K562 (cell line): ENCODE results near the gene AGPAT1. TPM values are rescaled to one million over a fixed set of nuclear protein-coding genes. Genes with fewer than 3 reads are reported as not detected.

ENCODE experiments used
- ATF7 ChIP-seq: fragments of 450-650 bp; IDR thresholded peaks from 2 replicates; pipeline ENCODE4 v1.7.1; 2014; ENCODE audit warnings: mild to moderate bottlenecking, moderate library complexity
- COPS2 ChIP-seq: fragments of 450-650 bp; conservative IDR thresholded peaks from 2 replicates; pipeline ENCODE4 v1.6.1; 2016; ENCODE audit warnings: mild to moderate bottlenecking, moderate library complexity
- HDGF ChIP-seq: fragments of 450-650 bp; IDR thresholded peaks from 2 replicates; pipeline ENCODE4 v1.6.1; 2016
- HIVEP1 ChIP-seq: fragments of 250-450 bp; sonication (Bioruptor Pico); IDR thresholded peaks from 2 replicates; pipeline ENCODE4 v1.4.0; 2020; ENCODE audit warnings: mild to moderate bottlenecking
- HNRNPH1 ChIP-seq: fragments of 200-400 bp; formaldehyde crosslinking; optimal IDR thresholded peaks from 2 replicates; pipeline ENCODE3; 2017; ENCODE audit warnings: low read depth, mild to moderate bottlenecking, low read length, moderate library complexity
- KAT2B ChIP-seq: IDR thresholded peaks from one replicate; pipeline ENCODE4 v1.6.1; 2012; ENCODE audit warnings: low read depth, mild to moderate bottlenecking, control low read depth, inconsistent platforms, low read length, moderate library complexity
- LARP7 ChIP-seq: fragments of 450-650 bp; IDR thresholded peaks from 2 replicates; pipeline ENCODE4 v1.6.1; 2016
- MAFF ChIP-seq: IDR thresholded peaks from 2 replicates; pipeline ENCODE4 v1.6.1; 2012; ENCODE audit warnings: low read length, improper control_type of control experiment
- NBN ChIP-seq: fragments of 450-650 bp; IDR thresholded peaks from 2 replicates; pipeline ENCODE4 v1.6.1; 2016; ENCODE audit warnings: low read depth, mild to moderate bottlenecking
- NCOR1 ChIP-seq: fragments of 450-650 bp; IDR thresholded peaks from 2 replicates; pipeline ENCODE4 v1.6.1; 2016; ENCODE audit warnings: mild to moderate bottlenecking, moderate library complexity
- NR0B1 ChIP-seq: fragments of 450-650 bp; IDR thresholded peaks from one replicate; pipeline ENCODE4 v1.6.1; 2018; ENCODE audit warnings: mild to moderate bottlenecking, moderate library complexity; ENCODE audit not compliant: partially characterized antibody
- PHB ChIP-seq: fragments of 250-450 bp; sonication (Bioruptor Pico); IDR thresholded peaks from 2 replicates; pipeline ENCODE4 v1.5.0; 2021
- PHF8 ChIP-seq: fragments of 200-600 bp; sonication (generic); IDR thresholded peaks from 2 replicates; pipeline ENCODE4 v1.6.1; 2012; ENCODE audit warnings: mixed run types, mild to moderate bottlenecking, inconsistent platforms, low read length, moderate library complexity, borderline replicate concordance
- TRIM24 ChIP-seq, 2 experiments: fragments of 450-650 bp; IDR thresholded peaks; 2 replicates each; pipeline ENCODE4 v1.6.1; 2016
- ZNF592 ChIP-seq: fragments of 450-650 bp; IDR thresholded peaks from 2 replicates; pipeline ENCODE4 v1.6.1; 2017; ENCODE audit warnings: antibody characterized with exemption, mild to moderate bottlenecking
- ZNF764 ChIP-seq: fragments of 250-450 bp; sonication (Bioruptor Pico); IDR thresholded peaks from 2 replicates; pipeline ENCODE4 v1.4.0; 2020; ENCODE audit warnings: low read depth, mild to moderate bottlenecking, moderate library complexity
- polyA plus RNA-seq, 8 experiments: library from polyadenylated mRNA; depleted of rRNA in 4 of 8; stranded (reverse) in 5 of 8; unstranded in 3 of 8; fragments of >200 nt; fragmentation: Nextera tagmentation in 2 of 8; fragmentation: Illumina TruSeq in 1 of 8; extraction: Ambion mirVana in 2 of 8; extraction: Trizol in 1 of 8; gene quantifications; 2 replicates each; pipeline versions ENCODE4 v1.2.1 to v1.2.3, GENCODE V29; 2011 to 2014; ENCODE audit warnings: inconsistent platforms in 1 of 8, missing spikeins in 1 of 8
- total RNA-seq, 7 experiments: library from RNA; depleted of rRNA in 6 of 7; stranded (reverse); fragments of >200 nt in 6 of 7; fragmentation: Illumina TruSeq in 2 of 7; extraction: Trizol in 2 of 7; gene quantifications; 2 replicates each; pipeline versions ENCODE4 v1.2.1 to v1.2.3, GENCODE V29; 2011 to 2021; ENCODE audit warnings: low replicate concordance in 1 of 7
- TF ChIP-seq, protein P1 (sequence below): fragments of 200-800 bp; sonication (Bioruptor generic); IDR thresholded peaks from 2 replicates; pipeline ENCODE4 v1.6.1; 2016; ENCODE audit warnings: missing genetic modification characterization, missing compliant biosample characterization
- TF ChIP-seq, protein P2 (sequence below): sonication (generic); formaldehyde crosslinking; IDR thresholded peaks from 2 replicates; pipeline ENCODE4 v1.8.0; 2022; ENCODE audit warnings: mild to moderate bottlenecking, low read depth, missing genetic modification reagents

AGPAT1 gene
- total and polyA plus RNA-seq, 9 of the 15 experiments (the other 6 are each of a cell fraction or from before 2014, with no cell fraction given), result 37.9 to 176 (median 69.4) TPM

GRCh38 chr6:32154514-32155161 lies 21.2 kb downstream of the AGPAT1 start (continued):
- TF ChIP-seq ZNF592 (peak; percentile 73; the same call in 1 of the 2 replicates), NBN (no peak; the same call in 1 of the 2 replicates), MAFF (no peak), HNRNPH1 (no peak), KAT2B (no peak), ZNF764 (CRISPR knock-in tag) (no peak), NCOR1 (peak; percentile 36; the same call in 1 of the 2 replicates), ATF7 (no peak), PHB (CRISPR knock-in tag) (0 out of 2 replicates have a peak, but pooled peaks have one; percentile 67), HDGF (0 out of 2 replicates have a peak, but pooled peaks have one; percentile 42), TRIM24 (IDR thresholded peaks at IDR 0.05) (no peak), LARP7 (no peak), COPS2 (no peak), NR0B1 (no peak), HIVEP1 (CRISPR knock-in tag) (no peak), PHF8 (no peak; the same call in 1 of the 2 replicates)
- TF ChIP-seq, protein P1, sequence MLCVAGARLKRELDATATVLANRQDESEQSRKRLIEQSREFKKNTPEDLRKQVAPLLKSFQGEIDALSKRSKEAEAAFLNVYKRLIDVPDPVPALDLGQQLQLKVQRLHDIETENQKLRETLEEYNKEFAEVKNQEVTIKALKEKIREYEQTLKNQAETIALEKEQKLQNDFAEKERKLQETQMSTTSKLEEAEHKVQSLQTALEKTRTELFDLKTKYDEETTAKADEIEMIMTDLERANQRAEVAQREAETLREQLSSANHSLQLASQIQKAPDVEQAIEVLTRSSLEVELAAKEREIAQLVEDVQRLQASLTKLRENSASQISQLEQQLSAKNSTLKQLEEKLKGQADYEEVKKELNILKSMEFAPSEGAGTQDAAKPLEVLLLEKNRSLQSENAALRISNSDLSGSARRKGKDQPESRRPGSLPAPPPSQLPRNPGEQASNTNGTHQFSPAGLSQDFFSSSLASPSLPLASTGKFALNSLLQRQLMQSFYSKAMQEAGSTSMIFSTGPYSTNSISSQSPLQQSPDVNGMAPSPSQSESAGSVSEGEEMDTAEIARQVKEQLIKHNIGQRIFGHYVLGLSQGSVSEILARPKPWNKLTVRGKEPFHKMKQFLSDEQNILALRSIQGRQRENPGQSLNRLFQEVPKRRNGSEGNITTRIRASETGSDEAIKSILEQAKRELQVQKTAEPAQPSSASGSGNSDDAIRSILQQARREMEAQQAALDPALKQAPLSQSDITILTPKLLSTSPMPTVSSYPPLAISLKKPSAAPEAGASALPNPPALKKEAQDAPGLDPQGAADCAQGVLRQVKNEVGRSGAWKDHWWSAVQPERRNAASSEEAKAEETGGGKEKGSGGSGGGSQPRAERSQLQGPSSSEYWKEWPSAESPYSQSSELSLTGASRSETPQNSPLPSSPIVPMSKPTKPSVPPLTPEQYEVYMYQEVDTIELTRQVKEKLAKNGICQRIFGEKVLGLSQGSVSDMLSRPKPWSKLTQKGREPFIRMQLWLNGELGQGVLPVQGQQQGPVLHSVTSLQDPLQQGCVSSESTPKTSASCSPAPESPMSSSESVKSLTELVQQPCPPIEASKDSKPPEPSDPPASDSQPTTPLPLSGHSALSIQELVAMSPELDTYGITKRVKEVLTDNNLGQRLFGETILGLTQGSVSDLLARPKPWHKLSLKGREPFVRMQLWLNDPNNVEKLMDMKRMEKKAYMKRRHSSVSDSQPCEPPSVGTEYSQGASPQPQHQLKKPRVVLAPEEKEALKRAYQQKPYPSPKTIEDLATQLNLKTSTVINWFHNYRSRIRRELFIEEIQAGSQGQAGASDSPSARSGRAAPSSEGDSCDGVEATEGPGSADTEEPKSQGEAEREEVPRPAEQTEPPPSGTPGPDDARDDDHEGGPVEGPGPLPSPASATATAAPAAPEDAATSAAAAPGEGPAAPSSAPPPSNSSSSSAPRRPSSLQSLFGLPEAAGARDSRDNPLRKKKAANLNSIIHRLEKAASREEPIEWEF, result no peak
- TF ChIP-seq, protein P2, sequence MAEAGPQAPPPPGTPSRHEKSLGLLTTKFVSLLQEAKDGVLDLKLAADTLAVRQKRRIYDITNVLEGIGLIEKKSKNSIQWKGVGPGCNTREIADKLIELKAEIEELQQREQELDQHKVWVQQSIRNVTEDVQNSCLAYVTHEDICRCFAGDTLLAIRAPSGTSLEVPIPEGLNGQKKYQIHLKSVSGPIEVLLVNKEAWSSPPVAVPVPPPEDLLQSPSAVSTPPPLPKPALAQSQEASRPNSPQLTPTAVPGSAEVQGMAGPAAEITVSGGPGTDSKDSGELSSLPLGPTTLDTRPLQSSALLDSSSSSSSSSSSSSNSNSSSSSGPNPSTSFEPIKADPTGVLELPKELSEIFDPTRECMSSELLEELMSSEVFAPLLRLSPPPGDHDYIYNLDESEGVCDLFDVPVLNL (CRISPR knock-in tag), result no peak
